ENCODE measurements around the gene CAMK2D. TPM values are rescaled to one million over a fixed set of nuclear protein-coding genes. Genes with fewer than 3 reads are reported as not detected.

CAMK2D gene
- total RNA-seq, 1 experiment from 2014 or later, result 32.1 TPM

GRCh38 chr4:113740857-113741379, 20.6 kb downstream of the CAMK2D start:
- no peak for TF ChIP-seq CTCF (IDR thresholded peaks at IDR 0.05; ENCODE audit: unreplicated experiment)
- Mint-ChIP-seq H3K4me3 (ENCODE audit: unreplicated experiment) (no peak overlapping the region), H3K4me1 (ENCODE audit: insufficient read depth, unreplicated experiment) (peaks cover 29% of the 10 kb centered on the region), H3K36me3 (ENCODE audit: insufficient read depth, unreplicated experiment) (no peaks in the 10 kb centered on the region), H3K27ac (ENCODE audit: low read depth, unreplicated experiment) (no peak overlapping the region), H3K27me3 (ENCODE audit: insufficient read depth, unreplicated experiment) (no peaks in the 10 kb centered on the region), H3K9me3 (ENCODE audit: unreplicated experiment) (no peaks in the 10 kb centered on the region)
- no TSS peak for BruUV-seq (replicated peaks)
- intact Hi-C loops (cut with micrococcal nuclease), result no loop called here
- CTCF ChIA-PET, result interaction anchor here (0.7 kb wide), 1 partner anchor 13 kb away, joined by 4 read pairs; no protein-coding TSS in a partner anchor
- POLR2A ChIA-PET, result interaction anchor here (1.0 kb wide), 1 partner anchor 36 kb away, joined by 4 read pairs; no protein-coding TSS in a partner anchor
- peak; percentile 26 for DNase-seq (ENCODE audit: unreplicated experiment)

- Mint-ChIP-seq H3K27ac (ENCODE audit: low read depth, unreplicated experiment) (peak overlapping the region; percentile 57), H3K27me3 (ENCODE audit: insufficient read depth, unreplicated experiment) (no peaks in the 10 kb centered on the region), H3K9me3 (ENCODE audit: unreplicated experiment) (no peaks in the 10 kb centered on the region), H3K36me3 (ENCODE audit: insufficient read depth, unreplicated experiment) (no peaks in the 10 kb centered on the region), H3K4me1 (ENCODE audit: insufficient read depth, unreplicated experiment) (peaks cover 29% of the 10 kb centered on the region), H3K4me3 (ENCODE audit: unreplicated experiment) (no peak overlapping the region)
- CTCF ChIA-PET, result no interaction called here
- TF ChIP-seq CTCF (IDR thresholded peaks at IDR 0.05; ENCODE audit: unreplicated experiment), result no peak
- POLR2A ChIA-PET, result interaction anchor here (0.7 kb wide), 1 partner anchor 13 kb away, joined by 6 read pairs; no protein-coding TSS in a partner anchor
- no TSS peak for BruUV-seq (replicated peaks)
- DNase-seq (ENCODE audit: unreplicated experiment), result no peak
- intact Hi-C loops (cut with micrococcal nuclease), result no loop called here
These were observed 22.3 kb downstream of the CAMK2D start for GRCh38 chr4:113739197-113739596.

- Mint-ChIP-seq H3K4me3 (ENCODE audit: unreplicated experiment) (no peak overlapping the region), H3K27ac (ENCODE audit: low read depth, unreplicated experiment) (no peak overlapping the region), H3K9me3 (ENCODE audit: unreplicated experiment) (no peaks in the 10 kb centered on the region), H3K36me3 (ENCODE audit: insufficient read depth, unreplicated experiment) (no peaks in the 10 kb centered on the region), H3K27me3 (ENCODE audit: insufficient read depth, unreplicated experiment) (no peaks in the 10 kb centered on the region), H3K4me1 (ENCODE audit: insufficient read depth, unreplicated experiment) (peaks cover 30% of the 10 kb centered on the region)
- intact Hi-C loops (cut with micrococcal nuclease), result no loop called here
- ChIA-PET POLR2A (no interaction called here), CTCF (interaction anchor here (1.0 kb wide), 1 partner anchor 787 kb away, joined by 5 read pairs; no protein-coding TSS in a partner anchor)
- BruUV-seq (replicated peaks), result no TSS peak
- peak; percentile 43 for DNase-seq (ENCODE audit: unreplicated experiment)
- no peak for TF ChIP-seq CTCF (IDR thresholded peaks at IDR 0.05; ENCODE audit: unreplicated experiment)
These were observed 23.3 kb downstream of the CAMK2D start for GRCh38 chr4:113738251-113738650.

DNA sequence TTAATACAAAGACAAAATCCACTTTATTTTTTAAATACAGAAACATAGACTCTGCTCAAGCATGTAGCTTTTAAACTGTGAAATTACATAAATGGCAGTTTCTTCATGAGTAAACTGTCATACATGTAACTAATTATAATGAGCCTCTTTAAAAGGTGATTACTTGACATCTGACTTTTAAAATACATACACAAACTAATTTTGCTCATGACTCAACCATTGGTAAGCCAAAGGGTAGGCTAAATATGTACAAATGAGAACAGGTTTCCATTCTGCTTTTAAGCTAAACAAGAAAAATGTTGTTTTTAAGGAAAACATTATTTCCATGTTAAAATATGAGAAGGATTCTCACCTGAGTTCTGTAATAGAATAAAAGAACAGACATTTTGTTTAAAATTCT, 27.9 kb downstream of the CAMK2D start:
- TF ChIP-seq CTCF (IDR thresholded peaks at IDR 0.05; ENCODE audit: unreplicated experiment), result no peak
- CTCF ChIA-PET, result interaction anchor here (0.7 kb wide), 1 partner anchor 11 kb away, joined by 3 read pairs; no protein-coding TSS in a partner anchor

More for the DNA sequence above, 27.9 kb downstream of the CAMK2D start:
- Mint-ChIP-seq H3K4me1 (ENCODE audit: insufficient read depth, unreplicated experiment) (peaks cover 24% of the 10 kb centered on the region), H3K4me3 (ENCODE audit: unreplicated experiment) (no peak overlapping the region), H3K36me3 (ENCODE audit: insufficient read depth, unreplicated experiment) (no peaks in the 10 kb centered on the region), H3K27me3 (ENCODE audit: insufficient read depth, unreplicated experiment) (no peaks in the 10 kb centered on the region), H3K27ac (ENCODE audit: low read depth, unreplicated experiment) (no peak overlapping the region), H3K9me3 (ENCODE audit: unreplicated experiment) (no peaks in the 10 kb centered on the region)
- no TSS peak for BruUV-seq (replicated peaks)
- no peak for DNase-seq (ENCODE audit: unreplicated experiment)
- POLR2A ChIA-PET, result no interaction called here
- intact Hi-C loops (cut with micrococcal nuclease), result no loop called here

All from MCF 10A (cell line).